Midbrain (tissue), 1 donor: ENCODE results near the gene ZGLP1.

Source experiments
- DNase-seq: peaks from one replicate; lab custom pipeline; 2025; lab: John Stamatoyannopoulos, UW

The ZGLP1 gene

DNA sequence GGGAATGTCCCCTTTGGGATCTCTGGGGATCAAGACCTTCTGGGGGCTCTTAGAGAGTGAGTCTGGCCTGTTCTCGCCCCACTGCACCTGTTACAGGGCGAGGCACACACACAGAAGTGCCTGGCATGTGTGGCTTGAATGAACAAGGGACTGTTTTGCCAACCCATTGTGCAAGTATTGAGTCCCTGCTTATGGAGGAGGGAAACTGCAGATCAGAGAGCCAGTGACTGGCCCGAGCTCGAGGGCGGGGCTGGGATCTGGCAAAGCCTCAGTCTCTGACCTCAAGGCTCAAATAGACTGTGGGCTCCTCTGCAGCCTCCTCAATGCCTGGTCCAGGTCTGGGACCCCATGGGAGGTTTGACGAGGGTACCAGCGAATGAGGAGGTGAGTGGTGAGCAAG is 18.2 kb upstream of the ZGLP1 start:
- DNase-seq = no peak

GRCh38 chr19:10325732-10326131 is 16.1 kb upstream of the ZGLP1 start:
- DNase-seq = no peak

- DNase-seq = no peak
Measured at GRCh38 chr19:10321874-10322835, 12.5 kb upstream of the ZGLP1 start.

- DNase-seq = no peak
Measured at GRCh38 chr19:10321417-10321797, 11.8 kb upstream of the ZGLP1 start.

- DNase-seq = no peak
Measured at GRCh38 chr19:10320602-10321416, 11.2 kb upstream of the ZGLP1 start.

DNA sequence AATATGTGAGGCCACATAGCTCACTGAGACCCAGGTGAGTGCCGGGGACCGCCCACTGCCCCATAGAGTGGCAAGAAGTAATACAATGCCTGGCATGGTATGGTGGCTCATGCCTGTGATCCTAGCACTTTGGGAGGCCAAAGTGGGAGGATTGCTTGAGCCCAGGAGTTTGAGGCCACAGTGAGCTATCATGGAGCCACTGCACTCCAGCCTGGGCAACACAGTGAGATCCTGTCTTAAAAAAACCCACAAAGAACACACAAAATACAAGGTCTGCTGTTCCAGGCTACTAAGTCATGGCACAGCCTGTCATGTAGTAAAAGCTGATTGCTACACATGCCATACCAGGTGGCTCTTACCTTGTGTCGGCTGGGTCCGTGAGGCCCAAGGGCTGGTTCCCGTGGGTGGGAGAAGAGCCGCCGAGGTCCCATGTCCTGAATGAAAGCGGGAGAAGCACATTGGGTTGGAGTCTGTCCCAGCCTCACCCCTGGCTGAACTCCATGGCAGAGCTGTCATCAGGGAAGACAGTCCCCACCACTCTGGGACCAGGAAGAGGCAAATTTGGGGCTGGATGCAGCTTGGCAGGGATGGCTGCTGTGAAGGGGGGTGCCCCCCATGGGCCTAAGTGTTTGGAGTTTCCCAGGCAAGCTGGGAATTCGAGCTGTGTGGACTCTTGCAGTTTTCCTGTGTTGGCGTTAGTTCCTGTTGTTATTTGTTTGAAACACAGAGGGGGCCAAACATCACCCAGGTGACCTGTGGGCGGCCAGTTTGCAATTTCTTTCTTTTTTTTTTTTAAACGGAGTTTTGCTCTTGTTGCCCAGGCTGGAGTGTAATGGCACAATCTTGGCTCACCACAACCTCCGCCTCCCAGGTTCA is 9.4 kb upstream of the ZGLP1 start:
- DNase-seq = no peak

DNA sequence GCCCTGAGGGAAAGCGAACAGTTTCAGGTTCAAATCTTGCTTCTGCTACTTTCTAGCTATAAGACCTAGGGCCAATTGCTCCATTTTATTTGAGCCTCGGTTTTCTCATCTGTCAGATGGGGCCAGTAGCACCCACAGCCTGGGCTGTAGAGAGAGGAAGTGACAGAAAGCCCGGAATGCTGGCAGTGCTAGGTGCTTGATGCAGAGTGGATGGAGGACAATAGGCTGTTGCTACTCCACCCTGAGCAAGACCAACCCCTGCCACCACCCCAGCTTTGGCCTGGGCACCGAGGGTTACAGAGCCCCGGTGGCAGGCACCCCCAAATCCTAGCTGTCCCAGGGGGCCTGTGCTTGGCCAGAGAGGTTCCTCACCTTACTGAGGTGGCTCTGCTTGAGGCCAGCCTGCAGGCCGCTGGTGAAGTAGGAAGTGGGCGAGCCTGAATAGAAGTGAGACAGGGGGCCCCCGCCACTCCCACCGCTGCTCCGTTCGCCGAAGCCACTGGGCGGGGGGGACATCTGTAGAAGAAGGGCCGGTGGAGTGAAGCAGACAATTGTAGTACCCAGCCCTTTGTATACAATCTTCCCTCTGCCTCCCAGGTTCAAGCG is 8.3 kb upstream of the ZGLP1 start:
- DNase-seq = no peak

- no peak for DNase-seq
Measured at GRCh38 chr19:10317045-10317856, 7.6 kb upstream of the ZGLP1 start.

GRCh38 chr19:10316229-10317044 is 6.8 kb upstream of the ZGLP1 start:
- no peak for DNase-seq

DNA sequence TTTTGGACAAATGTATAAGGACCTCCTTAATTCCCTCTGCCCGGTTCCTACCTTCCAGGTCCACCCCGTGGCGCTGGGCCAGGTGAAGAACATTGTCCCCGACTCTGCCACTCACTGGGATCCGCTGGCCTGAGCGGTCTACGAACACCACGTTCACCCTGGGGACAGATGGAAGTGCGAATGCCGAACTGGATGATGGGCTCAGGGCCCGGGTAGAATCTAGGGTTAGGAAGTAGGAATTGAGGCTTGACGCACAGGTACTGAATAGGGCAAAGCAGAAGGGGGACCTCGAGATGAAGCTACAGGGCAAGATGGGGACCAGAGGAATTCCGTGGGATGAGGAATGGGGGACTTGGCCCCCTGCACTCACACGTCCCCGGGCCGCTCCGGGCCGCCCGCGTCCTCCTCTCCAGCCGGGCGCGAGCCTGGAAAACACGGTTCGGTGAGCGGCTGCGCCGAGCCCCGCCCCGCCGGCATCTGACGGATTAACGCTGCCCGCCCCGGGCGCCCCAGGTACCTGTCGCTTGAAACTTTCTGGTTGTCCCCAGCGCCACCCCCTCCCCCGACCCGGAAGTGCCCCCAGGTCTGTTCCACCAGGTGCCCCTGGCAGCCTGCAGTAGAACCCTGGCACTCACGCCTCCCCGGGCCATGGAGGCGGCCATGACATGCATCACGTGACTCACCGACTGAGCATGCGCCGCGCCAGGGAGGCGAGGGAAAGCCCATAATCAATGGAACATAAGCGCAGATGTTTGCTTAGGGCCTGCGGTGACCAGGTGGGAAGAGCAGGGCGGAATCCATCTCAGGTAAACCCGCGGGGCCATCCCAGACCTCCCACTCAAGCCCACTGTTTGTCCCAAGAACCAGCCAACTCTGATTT is 6.0 kb upstream of the ZGLP1 start, which contains the start of gene FDX2:
Gene FDX2, minus strand, starts transcription at position 681 of the 880 bp plus-strand sequence. Its CDS starts 19 bp downstream, at position 662.
- DNase-seq = peak; percentile 90

GRCh38 chr19:10306327-10306726 is 3.3 kb downstream of the ZGLP1 start:
- DNase-seq = no peak

DNA sequence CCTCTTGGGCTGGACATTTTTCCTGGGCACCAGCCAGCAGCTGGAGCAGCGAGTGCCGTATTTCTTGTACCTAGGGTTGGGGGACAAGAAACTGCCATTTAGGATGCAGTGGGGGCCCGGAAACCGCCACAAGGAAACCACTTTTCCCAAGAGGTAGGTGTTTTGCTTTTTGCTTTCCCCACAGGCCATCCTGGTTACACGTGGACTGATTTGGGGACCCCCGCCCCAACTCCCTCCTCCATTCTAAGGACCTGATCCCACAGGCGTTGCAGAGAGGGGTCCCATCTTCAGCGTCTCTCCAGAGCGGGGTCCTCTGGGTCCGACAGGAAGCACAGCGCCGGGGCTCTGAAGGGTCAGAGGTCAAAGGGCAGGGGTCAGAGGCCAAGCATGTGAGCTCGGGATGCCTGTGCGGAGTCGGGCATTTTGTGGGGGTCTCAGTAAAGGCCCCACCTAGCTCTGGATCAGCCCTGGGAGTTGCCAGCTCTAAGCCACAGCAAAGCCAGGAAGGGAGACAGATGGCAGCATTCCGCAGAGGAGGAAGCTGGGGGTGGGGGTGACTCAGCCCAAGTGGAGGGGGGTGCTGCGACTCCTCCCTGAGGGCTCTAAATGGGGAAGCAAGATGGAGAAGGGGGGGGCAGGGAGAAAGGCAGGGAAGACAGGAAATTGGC is 4.3 kb downstream of the ZGLP1 start:
- DNase-seq = peak; percentile 7

DNA sequence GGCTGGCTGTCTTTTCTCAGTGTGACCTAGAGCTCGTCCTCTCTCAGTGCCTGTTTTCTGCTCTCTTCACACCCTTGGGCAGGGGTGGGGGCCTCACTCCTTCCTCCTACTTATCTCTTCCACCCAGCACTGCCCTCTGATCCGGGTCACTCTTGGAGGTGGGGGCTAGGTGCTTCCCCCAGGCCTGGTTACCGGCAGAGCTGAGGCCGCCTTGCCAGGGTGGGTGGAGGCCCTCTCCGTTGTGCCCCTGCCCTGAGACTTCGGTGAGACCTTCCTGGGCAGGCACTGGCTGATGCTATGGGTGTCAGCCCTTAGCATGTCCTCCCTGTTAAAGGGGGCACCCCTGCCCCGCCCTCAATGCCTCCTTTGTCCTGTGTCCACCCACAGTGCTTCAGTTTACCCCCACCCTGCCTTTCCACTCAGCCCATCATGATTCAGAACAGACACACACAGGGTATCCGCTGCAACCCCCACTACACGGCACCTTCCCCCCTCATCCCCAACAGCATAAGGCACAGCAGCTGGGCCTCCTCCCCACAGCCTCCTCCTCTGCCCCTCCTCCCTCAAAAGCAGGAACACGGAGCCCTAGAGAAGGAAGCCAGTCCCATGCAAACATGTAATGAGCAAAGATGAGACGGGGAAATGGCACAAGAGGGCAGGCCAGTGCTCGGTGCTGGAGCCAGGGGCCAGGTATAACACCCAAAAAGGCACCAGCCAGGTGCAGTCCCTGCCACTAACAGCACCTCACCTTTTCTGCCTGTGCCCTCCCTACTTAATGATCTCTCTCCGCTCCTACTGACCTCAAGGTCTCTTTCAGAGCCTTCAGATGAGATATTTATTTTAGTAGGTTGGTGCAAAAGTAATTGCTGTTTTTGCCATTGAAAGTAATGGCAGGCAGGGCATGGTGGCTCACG is 9.8 kb downstream of the ZGLP1 start:
- no peak for DNase-seq

- no peak for DNase-seq
Measured at GRCh38 chr19:10295847-10296591, 13.6 kb downstream of the ZGLP1 start.

DNA sequence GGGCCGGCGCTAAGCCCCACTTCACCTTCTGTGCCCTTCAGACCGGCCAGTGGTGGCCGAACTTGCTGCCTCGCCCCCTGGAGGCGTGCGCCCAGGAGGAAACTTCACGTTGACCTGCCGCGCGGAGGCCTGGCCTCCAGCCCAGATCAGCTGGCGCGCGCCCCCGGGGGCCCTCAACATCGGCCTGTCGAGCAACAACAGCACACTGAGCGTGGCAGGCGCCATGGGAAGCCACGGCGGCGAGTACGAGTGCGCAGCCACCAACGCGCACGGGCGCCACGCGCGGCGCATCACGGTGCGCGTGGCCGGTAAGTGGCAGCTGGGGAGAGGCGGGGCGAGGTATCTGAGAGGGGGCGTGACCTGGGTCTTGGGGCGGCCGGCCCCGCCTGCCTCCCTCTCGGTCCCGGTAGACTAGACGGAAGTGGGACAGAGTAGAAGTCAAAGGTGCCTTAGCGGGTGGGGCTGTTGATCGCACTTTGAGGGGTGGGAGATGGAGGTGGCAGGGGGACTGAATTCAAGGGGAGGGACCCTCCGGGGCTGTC is 14.2 kb downstream of the ZGLP1 start:
- no peak for DNase-seq

GRCh38 chr19:10294368-10294697 is 15.3 kb downstream of the ZGLP1 start:
- no peak for DNase-seq
